IPS-15b (cell line): Measurements from ENCODE around the gene CCNE1.

ENCODE experiments used
- H3K27me3 ChIP-seq: one replicate; pipeline ENCODE4 v1.6.1; 2013; ENCODE audit warnings: low read length; ENCODE audit not compliant: control insufficient read depth, insufficient read depth
- H3K36me3 ChIP-seq: one replicate; pipeline ENCODE4 v1.6.1; 2013; ENCODE audit warnings: low read length; ENCODE audit not compliant: control insufficient read depth, insufficient read depth
- H3K4me1 ChIP-seq: one replicate; pipeline ENCODE4 v1.6.1; 2013; ENCODE audit warnings: mild to moderate bottlenecking, low read length; ENCODE audit not compliant: control insufficient read depth, insufficient read depth
- H3K4me3 ChIP-seq: one replicate; pipeline ENCODE4 v1.5.1; 2013; ENCODE audit warnings: low read depth, low read length
- H3K9ac ChIP-seq: one replicate; pipeline ENCODE4 v1.6.1; 2013; ENCODE audit warnings: low read depth, mild to moderate bottlenecking, low read length
- H3K9me3 ChIP-seq: one replicate; pipeline ENCODE4 v1.6.1; 2013; ENCODE audit warnings: mild to moderate bottlenecking, low read length; ENCODE audit not compliant: control insufficient read depth, insufficient read depth

The CCNE1 gene

GRCh38 chr19:29811125-29812079, at the start of gene CCNE1:
Gene CCNE1, plus strand, starts transcription at chr19:29811991. Its CDS starts 565 bp downstream, at chr19:29812556.
- Histone ChIP-seq H3K4me1 (no peaks in the 10 kb centered on the region), H3K4me3 (peak within 1 kb of the TSS; percentile 58), H3K36me3 (no peaks in the 10 kb centered on the region), H3K27me3 (peaks cover 2% of the 10 kb centered on the region), H3K9me3 (no peaks in the 10 kb centered on the region), H3K9ac (peak within 1 kb of the TSS; percentile 54)

- Histone ChIP-seq H3K27me3 (no peaks in the 10 kb centered on the region), H3K9ac (no peak overlapping the region), H3K36me3 (no peaks in the 10 kb centered on the region), H3K9me3 (no peaks in the 10 kb centered on the region), H3K4me3 (no peak overlapping the region), H3K4me1 (no peaks in the 10 kb centered on the region)
Measured at GRCh38 chr19:29763196-29763595, 48.6 kb upstream of the CCNE1 start.

DNA sequence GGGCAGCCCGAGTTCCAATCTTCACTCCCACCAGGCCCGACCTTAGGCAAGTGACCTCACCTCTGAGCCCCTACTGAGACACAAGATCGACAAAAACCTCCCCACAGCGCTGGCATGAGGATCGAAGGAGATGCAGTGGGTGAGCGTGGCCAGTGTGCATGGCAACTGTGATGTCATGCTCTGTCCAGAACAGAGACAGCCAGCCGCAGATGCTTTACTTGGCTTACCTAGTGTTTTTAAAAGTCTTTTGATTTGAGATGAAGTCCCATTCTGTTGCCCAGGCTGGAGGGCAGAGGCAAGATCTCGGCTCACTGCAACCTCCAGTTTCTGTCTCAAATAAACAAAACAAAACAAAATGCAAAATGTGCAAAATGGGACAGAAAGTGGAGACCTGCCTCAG, 47.4 kb upstream of the CCNE1 start:
- no peaks in the 10 kb centered on the region for H3K4me1 ChIP-seq
- H3K36me3 ChIP-seq: no peaks in the 10 kb centered on the region
- H3K4me3 ChIP-seq: no peak overlapping the region
- no peaks in the 10 kb centered on the region for H3K27me3 ChIP-seq
- no peaks in the 10 kb centered on the region for H3K9me3 ChIP-seq
- H3K9ac ChIP-seq: no peak overlapping the region

GRCh38 chr19:29766100-29766499, 45.7 kb upstream of the CCNE1 start:
- Histone ChIP-seq H3K9me3 (no peaks in the 10 kb centered on the region), H3K4me3 (no peak overlapping the region), H3K36me3 (no peaks in the 10 kb centered on the region), H3K4me1 (no peaks in the 10 kb centered on the region), H3K9ac (no peak overlapping the region), H3K27me3 (no peaks in the 10 kb centered on the region)

DNA sequence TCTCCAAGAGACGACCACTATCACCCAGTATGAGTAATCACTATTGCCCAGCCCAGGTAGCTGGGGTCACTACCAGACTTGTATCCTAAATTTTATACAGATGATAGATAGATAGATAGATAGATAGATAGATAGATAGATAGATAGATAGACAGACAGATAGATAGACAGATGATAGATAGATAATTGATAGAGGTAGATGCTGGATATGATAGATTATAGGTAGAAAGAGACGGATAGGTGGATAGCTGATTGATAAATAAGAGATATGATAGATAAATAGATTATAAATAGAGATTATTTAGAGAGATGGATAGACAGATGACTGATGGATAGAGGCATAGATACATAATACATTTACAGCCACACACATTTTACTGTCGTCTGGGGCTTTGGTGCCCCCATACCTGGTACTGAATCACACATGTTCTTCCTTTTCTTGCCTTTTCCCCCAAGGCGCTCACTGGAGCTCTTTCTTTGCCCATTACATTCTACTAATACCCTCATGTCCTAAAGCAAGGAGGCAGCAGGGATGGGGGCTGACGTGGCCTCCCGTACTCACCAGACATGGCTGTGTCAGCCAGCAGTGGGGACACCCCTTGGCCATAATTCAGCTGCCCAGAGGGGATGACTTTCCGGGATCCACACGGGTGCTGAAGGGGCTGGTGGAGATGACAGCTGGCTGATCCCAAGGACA, 44.6 kb upstream of the CCNE1 start:
- Histone ChIP-seq H3K4me3 (no peak overlapping the region), H3K4me1 (peaks cover 5% of the 10 kb centered on the region), H3K9ac (no peak overlapping the region), H3K27me3 (no peaks in the 10 kb centered on the region), H3K36me3 (no peaks in the 10 kb centered on the region), H3K9me3 (no peaks in the 10 kb centered on the region)

GRCh38 chr19:29768166-29768565, 43.6 kb upstream of the CCNE1 start:
- Histone ChIP-seq H3K27me3 (no peaks in the 10 kb centered on the region), H3K9me3 (no peaks in the 10 kb centered on the region), H3K36me3 (no peaks in the 10 kb centered on the region), H3K4me1 (peaks cover 5% of the 10 kb centered on the region), H3K9ac (no peak overlapping the region), H3K4me3 (no peak overlapping the region)

GRCh38 chr19:29769997-29770396, 41.8 kb upstream of the CCNE1 start:
- H3K4me1 ChIP-seq: peaks cover 5% of the 10 kb centered on the region
- no peaks in the 10 kb centered on the region for H3K9me3 ChIP-seq
- no peak overlapping the region for H3K9ac ChIP-seq

DNA sequence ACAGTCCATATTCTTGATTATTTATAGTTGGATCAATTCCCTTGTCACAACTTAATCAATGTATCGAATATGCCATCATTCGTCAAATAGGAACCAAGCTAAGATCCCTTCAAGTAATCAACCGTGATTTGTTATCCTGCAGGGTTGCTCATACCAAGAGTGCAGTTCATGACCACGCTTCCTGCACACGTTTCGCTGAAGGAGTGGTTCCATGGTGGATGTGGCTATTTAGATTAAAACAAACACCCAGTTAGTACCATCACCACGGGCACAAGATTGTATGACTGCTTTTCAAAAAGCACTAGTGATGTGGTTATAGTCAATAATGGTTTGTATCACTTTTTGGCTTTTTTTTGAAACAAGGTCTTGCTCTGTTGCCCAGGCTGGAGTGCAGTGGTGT, 41.1 kb upstream of the CCNE1 start:
- H3K27me3 ChIP-seq: no peaks in the 10 kb centered on the region
- H3K4me1 ChIP-seq: peaks cover 5% of the 10 kb centered on the region
- H3K9ac ChIP-seq: no peak overlapping the region
- no peaks in the 10 kb centered on the region for H3K36me3 ChIP-seq
- H3K9me3 ChIP-seq: no peaks in the 10 kb centered on the region
- H3K4me3 ChIP-seq: no peak overlapping the region

More at GRCh38 chr19:29769997-29770396, 41.8 kb upstream of the CCNE1 start:
- H3K27me3 ChIP-seq: no peaks in the 10 kb centered on the region
- no peaks in the 10 kb centered on the region for H3K36me3 ChIP-seq
- H3K4me3 ChIP-seq: no peak overlapping the region

GRCh38 chr19:29771708-29772414, 39.9 kb upstream of the CCNE1 start:
- H3K4me3 ChIP-seq: no peak overlapping the region
- H3K9me3 ChIP-seq: no peaks in the 10 kb centered on the region
- H3K9ac ChIP-seq: peak overlapping the region; percentile 37
- no peaks in the 10 kb centered on the region for H3K27me3 ChIP-seq
- H3K36me3 ChIP-seq: no peaks in the 10 kb centered on the region
- peaks cover 5% of the 10 kb centered on the region for H3K4me1 ChIP-seq

- H3K9ac ChIP-seq: no peak overlapping the region
- H3K4me1 ChIP-seq: peaks cover 5% of the 10 kb centered on the region
- H3K4me3 ChIP-seq: no peak overlapping the region
- H3K9me3 ChIP-seq: no peaks in the 10 kb centered on the region
- no peaks in the 10 kb centered on the region for H3K36me3 ChIP-seq
- H3K27me3 ChIP-seq: no peaks in the 10 kb centered on the region
Measured at GRCh38 chr19:29772696-29773095, 39.1 kb upstream of the CCNE1 start.

DNA sequence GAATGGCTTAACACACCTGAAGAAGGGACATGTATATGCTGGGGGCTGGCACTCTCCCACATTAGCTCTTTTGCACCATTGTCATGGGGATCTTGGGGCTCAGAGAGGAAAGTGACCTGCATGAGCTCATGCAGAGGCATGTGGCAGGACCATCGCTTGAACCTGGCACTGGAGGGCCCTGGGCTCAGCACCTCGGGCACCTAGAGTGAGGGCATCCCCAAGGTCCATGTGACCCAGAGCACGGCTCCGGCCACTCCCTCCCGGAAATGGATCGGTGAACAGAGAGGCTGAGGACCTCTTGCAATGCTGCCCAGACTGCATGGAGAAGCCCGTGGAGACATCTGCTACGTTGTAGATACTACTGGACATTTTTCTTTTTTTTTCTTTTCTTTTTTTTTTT, 38.6 kb upstream of the CCNE1 start:
- H3K9ac ChIP-seq: no peak overlapping the region
- H3K4me3 ChIP-seq: no peak overlapping the region
- peaks cover 5% of the 10 kb centered on the region for H3K4me1 ChIP-seq
- H3K27me3 ChIP-seq: no peaks in the 10 kb centered on the region
- no peaks in the 10 kb centered on the region for H3K9me3 ChIP-seq
- no peaks in the 10 kb centered on the region for H3K36me3 ChIP-seq
